GM19438 (cell line): Measurements from ENCODE around the gene HES3.
A peak's percentile ranks its signal among the peaks of the same experiment; 100 is the strongest.
"Not testable (repeated sequence)": the region's sequence is repeated elsewhere in the genome, so short reads cannot be mapped to it uniquely, and the experiment has no call there.

Experiments used
- ATAC-seq: cut with Tn5 transposase; IDR thresholded peaks from one replicate; pipeline ENCODE4 v1.9.1; 2021; ENCODE audit warnings: low read depth; ENCODE audit not compliant: unreplicated experiment

The HES3 gene

GRCh38 chr1:6218375-6219164 lies 25.4 kb upstream of the HES3 start:
- ATAC-seq = no peak

- ATAC-seq = not testable (repeated sequence)
These were observed 24.3 kb upstream of the HES3 start for GRCh38 chr1:6219641-6220040.

GRCh38 chr1:6220236-6220635 lies 23.7 kb upstream of the HES3 start:
- no peak for ATAC-seq

- ATAC-seq = no peak
These were observed 22.7 kb upstream of the HES3 start for GRCh38 chr1:6221210-6221784.

GRCh38 chr1:6222636-6223035 lies 21.3 kb upstream of the HES3 start:
- ATAC-seq = no peak

GRCh38 chr1:6223617-6224016 lies 20.4 kb upstream of the HES3 start:
- ATAC-seq = no peak

- ATAC-seq = no peak
These were observed 19.3 kb upstream of the HES3 start for GRCh38 chr1:6224718-6225117.

GRCh38 chr1:6225651-6226050 lies 18.3 kb upstream of the HES3 start:
- ATAC-seq = no peak

GRCh38 chr1:6233376-6233775 lies 10.6 kb upstream of the HES3 start:
- ATAC-seq = no peak

GRCh38 chr1:6234502-6235295 lies 9.3 kb upstream of the HES3 start:
- no peak for ATAC-seq

GRCh38 chr1:6235296-6235677 lies 8.7 kb upstream of the HES3 start:
- ATAC-seq = peak; percentile 21

- ATAC-seq = no peak
These were observed 6.9 kb upstream of the HES3 start for GRCh38 chr1:6237093-6237492.

GRCh38 chr1:6239213-6239752 lies 4.7 kb upstream of the HES3 start:
- ATAC-seq = no peak

GRCh38 chr1:6239950-6240768 lies 3.8 kb upstream of the HES3 start:
- no peak for ATAC-seq

GRCh38 chr1:6241107-6241886 lies 2.7 kb upstream of the HES3 start:
- no peak for ATAC-seq

GRCh38 chr1:6241887-6242740 lies 1.9 kb upstream of the HES3 start:
- ATAC-seq = no peak

GRCh38 chr1:6243053-6243834 lies 735 bp upstream of the HES3 start:
- no peak for ATAC-seq

GRCh38 chr1:6244401-6245049 lies 546 bp downstream of the HES3 start:
- no peak for ATAC-seq
